ENCODE data around the gene C11orf24.

- TF ChIP-seq, protein P1, sequence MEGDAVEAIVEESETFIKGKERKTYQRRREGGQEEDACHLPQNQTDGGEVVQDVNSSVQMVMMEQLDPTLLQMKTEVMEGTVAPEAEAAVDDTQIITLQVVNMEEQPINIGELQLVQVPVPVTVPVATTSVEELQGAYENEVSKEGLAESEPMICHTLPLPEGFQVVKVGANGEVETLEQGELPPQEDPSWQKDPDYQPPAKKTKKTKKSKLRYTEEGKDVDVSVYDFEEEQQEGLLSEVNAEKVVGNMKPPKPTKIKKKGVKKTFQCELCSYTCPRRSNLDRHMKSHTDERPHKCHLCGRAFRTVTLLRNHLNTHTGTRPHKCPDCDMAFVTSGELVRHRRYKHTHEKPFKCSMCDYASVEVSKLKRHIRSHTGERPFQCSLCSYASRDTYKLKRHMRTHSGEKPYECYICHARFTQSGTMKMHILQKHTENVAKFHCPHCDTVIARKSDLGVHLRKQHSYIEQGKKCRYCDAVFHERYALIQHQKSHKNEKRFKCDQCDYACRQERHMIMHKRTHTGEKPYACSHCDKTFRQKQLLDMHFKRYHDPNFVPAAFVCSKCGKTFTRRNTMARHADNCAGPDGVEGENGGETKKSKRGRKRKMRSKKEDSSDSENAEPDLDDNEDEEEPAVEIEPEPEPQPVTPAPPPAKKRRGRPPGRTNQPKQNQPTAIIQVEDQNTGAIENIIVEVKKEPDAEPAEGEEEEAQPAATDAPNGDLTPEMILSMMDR (IDR thresholded peaks at IDR 0.05) = no peak
- TF ChIP-seq POLR2A (IDR thresholded peaks at IDR 0.05) = no peak
Observed at GRCh38 chr11:68313574-68314202, 41.9 kb upstream of the C11orf24 start.
